ENCODE measurements around the gene CCNL2. TPM values are rescaled to one million over a fixed set of nuclear protein-coding genes. Genes with fewer than 3 reads are reported as not detected.
"Not testable (repeated sequence)": the region's sequence is repeated elsewhere in the genome, so short reads cannot be mapped to it uniquely, and the experiment has no call there.

Gene CCNL2
- total RNA-seq, 4 donors from 2014 or later, result 35.0 to 91.1 (median 43.7) TPM

GRCh38 chr1:1387098-1388077 lies 11.7 kb downstream of the CCNL2 start:
- no peak for DNase-seq
- Histone ChIP-seq H3K36me3 (peaks cover 10 to 66% of the 10 kb centered on the region in 2 donors), H3K4me1 (peaks cover 7 to 9% of the 10 kb centered on the region in 2 donors), H3K4me3 (no peak overlapping the region), H3K27ac (no peak overlapping the region), H3K9me3 (no peaks in the 10 kb centered on the region), H3K27me3 (no peaks in the 10 kb centered on the region)
- TF ChIP-seq POLR2A (IDR thresholded peaks at IDR 0.05), result no peak
- TF ChIP-seq CTCF (IDR thresholded peaks at IDR 0.05 in 4 of 5, conservative IDR thresholded peaks at IDR 0.05 in 1 of 5), result no peak
- ATAC-seq, result no peak
- in situ Hi-C loops (cut with MboI; ENCODE audit: low sequenced_read_pairs in 4 of 4), result no loop called here
- intact Hi-C loops (cut with DNase I; ENCODE audit: low total_unique reads), result no loop called here

GRCh38 chr1:1385931-1386330 lies 13.2 kb downstream of the CCNL2 start:
- Histone ChIP-seq H3K4me3 (no peak overlapping the region), H3K4me1 (peaks cover 7 to 14% of the 10 kb centered on the region in 2 donors), H3K27ac (no peak overlapping the region), H3K36me3 (peaks cover 10 to 54% of the 10 kb centered on the region in 2 donors), H3K27me3 (no peaks in the 10 kb centered on the region), H3K9me3 (no peaks in the 10 kb centered on the region)
- ATAC-seq, result no peak
- TF ChIP-seq CTCF (IDR thresholded peaks at IDR 0.05 in 4 of 5, conservative IDR thresholded peaks at IDR 0.05 in 1 of 5), result no peak
- no peak for TF ChIP-seq POLR2A (IDR thresholded peaks at IDR 0.05)
- in situ Hi-C loops (cut with MboI; ENCODE audit: low sequenced_read_pairs in 4 of 4), result no loop called here
- DNase-seq, result no peak
- intact Hi-C loops (cut with DNase I; ENCODE audit: low total_unique reads), result no loop called here

- intact Hi-C loops (cut with DNase I; ENCODE audit: low total_unique reads); DNase-seq; ATAC-seq; H3K9me3 ChIP-seq; H3K4me3 ChIP-seq; H3K27me3 ChIP-seq; H3K27ac ChIP-seq; in situ Hi-C loops (cut with MboI; ENCODE audit: low sequenced_read_pairs in 4 of 4): not testable (repeated sequence)
- peaks cover 8 to 48% of the 10 kb centered on the region in 2 donors for H3K36me3 ChIP-seq
- peaks cover 7 to 14% of the 10 kb centered on the region in 2 donors for H3K4me1 ChIP-seq
Observed at GRCh38 chr1:1385339-1385738, 13.8 kb downstream of the CCNL2 start.

- H3K4me1 ChIP-seq, result peaks cover 7 to 15% of the 10 kb centered on the region in 2 donors
- TF ChIP-seq POLR2A (IDR thresholded peaks at IDR 0.05), result no peak
- TF ChIP-seq CTCF (IDR thresholded peaks at IDR 0.05 in 4 of 5, conservative IDR thresholded peaks at IDR 0.05 in 1 of 5), result no peak
- no peaks in the 10 kb centered on the region for H3K9me3 ChIP-seq
- ATAC-seq (no peak), DNase-seq (no peak)
- intact Hi-C loops (cut with DNase I; ENCODE audit: low total_unique reads), result no loop called here
- H3K27me3 ChIP-seq, result no peaks in the 10 kb centered on the region
- no peak overlapping the region for H3K27ac ChIP-seq
- in situ Hi-C loops (cut with MboI; ENCODE audit: low sequenced_read_pairs in 4 of 4), result no loop called here
- peaks cover 0 to 7% of the 10 kb centered on the region in 2 donors for H3K36me3 ChIP-seq
- H3K4me3 ChIP-seq, result no peak overlapping the region
Observed at GRCh38 chr1:1381294-1381693, 17.8 kb downstream of the CCNL2 start.

- H3K9me3 ChIP-seq, result no peaks in the 10 kb centered on the region
- intact Hi-C loops (cut with DNase I; ENCODE audit: low total_unique reads), result no loop called here
- DNase-seq (no peak), ATAC-seq (no peak)
- H3K27me3 ChIP-seq, result no peaks in the 10 kb centered on the region
- no peak overlapping the region for H3K27ac ChIP-seq
- peaks cover 9 to 20% of the 10 kb centered on the region in 2 donors for H3K4me1 ChIP-seq
- TF ChIP-seq CTCF (IDR thresholded peaks at IDR 0.05 in 4 of 5, conservative IDR thresholded peaks at IDR 0.05 in 1 of 5) (no peak), POLR2A (IDR thresholded peaks at IDR 0.05) (no peak)
- peaks cover 0 to 3% of the 10 kb centered on the region in 2 donors for H3K36me3 ChIP-seq
- H3K4me3 ChIP-seq, result no peak overlapping the region
- in situ Hi-C loops (cut with MboI; ENCODE audit: low sequenced_read_pairs in 4 of 4), result no loop called here
Observed at GRCh38 chr1:1380860-1381259, 18.3 kb downstream of the CCNL2 start.
